Loucy (cell line): ENCODE results near the gene SLC39A11.

Experiments used
- H2AFZ ChIP-seq: fragments of 200-600 bp; sonication (generic); 2 replicates; pipeline ENCODE4 v1.6.0; 2016; ENCODE audit warnings: antibody characterized with exemption, mild to moderate bottlenecking, low read length, moderate library complexity
- H3F3A ChIP-seq: fragments of 200-600 bp; 2 replicates; pipeline ENCODE4 v1.6.0; 2016; ENCODE audit warnings: antibody characterized with exemption, low read depth, mild to moderate bottlenecking
- H3K27me3 ChIP-seq: fragments of 200-600 bp; sonication (generic); 2 replicates; pipeline ENCODE4 v1.6.1; 2014; ENCODE audit warnings: low read length, mild to moderate bottlenecking; ENCODE audit not compliant: insufficient read depth, poor library complexity, severe bottlenecking
- H3K36me3 ChIP-seq: fragments of 200-600 bp; sonication (generic); 2 replicates; pipeline ENCODE4 v1.6.1; 2016; ENCODE audit warnings: low read length; ENCODE audit not compliant: insufficient read depth
- H3K4me1 ChIP-seq: fragments of 200-600 bp; sonication (generic); 2 replicates; pipeline ENCODE4 v1.5.1; 2014; ENCODE audit warnings: low read length, mild to moderate bottlenecking; ENCODE audit not compliant: insufficient read depth, poor library complexity, severe bottlenecking
- H3K4me2 ChIP-seq: fragments of 200-600 bp; sonication (generic); 2 replicates; pipeline ENCODE4 v1.6.0; 2014; ENCODE audit warnings: antibody characterized with exemption, low read length, low read depth, mild to moderate bottlenecking; ENCODE audit not compliant: poor library complexity, severe bottlenecking
- H3K4me3 ChIP-seq: fragments of 200-600 bp; sonication (generic); 2 replicates; pipeline ENCODE4 v1.5.1; 2014; ENCODE audit warnings: low read length, mild to moderate bottlenecking, mixed read lengths; ENCODE audit not compliant: poor library complexity, severe bottlenecking
- H3K79me2 ChIP-seq: fragments of 200-600 bp; sonication (generic); 2 replicates; pipeline ENCODE4 v1.6.1; 2014; ENCODE audit warnings: low read length; ENCODE audit not compliant: insufficient read depth
- H3K9ac ChIP-seq: fragments of 200-600 bp; sonication (generic); 2 replicates; pipeline ENCODE4 v1.6.0; 2014; ENCODE audit warnings: mild to moderate bottlenecking, low read depth, low read length, moderate library complexity; ENCODE audit not compliant: poor library complexity, severe bottlenecking
- H3K9me2 ChIP-seq: fragments of 200-600 bp; sonication (generic); replicated peaks from 2 replicates; pipeline ENCODE4 v1.6.1; 2016; ENCODE audit warnings: low read depth, low read length, mixed read lengths
- H3K9me3 ChIP-seq: fragments of 200-600 bp; sonication (generic); 2 replicates; pipeline ENCODE4 v1.6.1; 2014; ENCODE audit warnings: mild to moderate bottlenecking, antibody characterized with exemption, low read length, low read depth; ENCODE audit not compliant: insufficient read depth
- H4K20me1 ChIP-seq: fragments of 200-600 bp; sonication (generic); 2 replicates; pipeline ENCODE4 v1.6.0; 2014; ENCODE audit warnings: antibody characterized with exemption, low read length, mild to moderate bottlenecking; ENCODE audit not compliant: insufficient read depth, poor library complexity, severe bottlenecking
- CTCF ChIP-seq: fragments of 200-600 bp; sonication (generic); conservative IDR thresholded peaks from 2 replicates; pipeline ENCODE4 v1.5.1; 2014; ENCODE audit warnings: mild to moderate bottlenecking, antibody characterized with exemption, low read length
- EZH2phosphoT487 ChIP-seq: fragments of 200-600 bp; IDR thresholded peaks from 2 replicates; pipeline ENCODE4 v1.6.1; 2018; ENCODE audit warnings: antibody characterized with exemption, mild to moderate bottlenecking, moderate library complexity, borderline replicate concordance

SLC39A11 gene

GRCh38 chr17:72804949-72805707 lies 287.4 kb downstream of the SLC39A11 start:
- no peaks in the 10 kb centered on the region for H3K4me1 ChIP-seq
- no peak overlapping the region for H3K4me2 ChIP-seq
- H3K9me3 ChIP-seq, result no peaks in the 10 kb centered on the region
- no peaks in the 10 kb centered on the region for H3K9me2 ChIP-seq
- no peaks in the 10 kb centered on the region for H3F3A ChIP-seq
- no peak overlapping the region for H3K4me3 ChIP-seq
- H3K36me3 ChIP-seq, result no peaks in the 10 kb centered on the region
- no peak overlapping the region for H2AFZ ChIP-seq
- TF ChIP-seq EZH2phosphoT487 (no peak), CTCF (no peak)
- no peaks in the 10 kb centered on the region for H4K20me1 ChIP-seq
- no peaks in the 10 kb centered on the region for H3K27me3 ChIP-seq
- H3K79me2 ChIP-seq, result no peaks in the 10 kb centered on the region
- H3K9ac ChIP-seq, result no peak overlapping the region

- TF ChIP-seq CTCF, result no peak
- TF ChIP-seq EZH2phosphoT487, result no peak
- Histone ChIP-seq H3F3A (no peaks in the 10 kb centered on the region), H3K36me3 (no peaks in the 10 kb centered on the region), H3K4me3 (no peak overlapping the region), H3K9ac (no peak overlapping the region), H4K20me1 (no peaks in the 10 kb centered on the region), H3K9me2 (no peaks in the 10 kb centered on the region), H3K4me1 (no peaks in the 10 kb centered on the region), H3K4me2 (no peak overlapping the region), H3K9me3 (no peaks in the 10 kb centered on the region), H2AFZ (no peak overlapping the region), H3K79me2 (no peaks in the 10 kb centered on the region), H3K27me3 (no peaks in the 10 kb centered on the region)
Measured at GRCh38 chr17:72802726-72803125, 289.8 kb downstream of the SLC39A11 start.

DNA sequence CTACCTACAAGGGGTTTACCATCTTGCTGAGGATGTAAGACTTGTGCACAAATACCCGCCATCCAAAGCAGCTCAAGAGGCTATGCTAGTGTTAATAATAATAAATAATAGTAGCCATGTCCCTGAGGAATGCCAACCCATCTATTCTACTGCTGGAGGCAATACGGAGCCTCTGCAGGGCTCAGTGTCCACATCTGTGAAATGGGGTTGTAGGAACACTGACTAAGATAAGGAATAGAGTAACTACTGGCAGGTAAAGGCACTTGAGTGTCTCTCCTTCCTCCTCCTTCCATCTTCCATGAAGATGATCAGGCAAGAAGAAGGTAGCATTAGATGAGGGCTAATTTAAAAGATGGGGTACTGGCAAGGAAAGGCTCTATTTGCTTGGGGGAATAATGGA lies 295.3 kb downstream of the SLC39A11 start:
- no peaks in the 10 kb centered on the region for H3K4me1 ChIP-seq
- H3K36me3 ChIP-seq, result no peaks in the 10 kb centered on the region
- H3K4me3 ChIP-seq, result no peak overlapping the region
- H3K79me2 ChIP-seq, result no peaks in the 10 kb centered on the region
- no peaks in the 10 kb centered on the region for H4K20me1 ChIP-seq
- no peak overlapping the region for H3K9ac ChIP-seq
- H3K4me2 ChIP-seq, result no peak overlapping the region
- TF ChIP-seq EZH2phosphoT487, result no peak
- TF ChIP-seq CTCF, result no peak
- H2AFZ ChIP-seq, result no peak overlapping the region
- H3F3A ChIP-seq, result no peaks in the 10 kb centered on the region
- H3K9me3 ChIP-seq, result no peaks in the 10 kb centered on the region
- no peaks in the 10 kb centered on the region for H3K9me2 ChIP-seq
- no peaks in the 10 kb centered on the region for H3K27me3 ChIP-seq
